ENCODE results near the gene RNPEP. TPM values are rescaled to one million over a fixed set of nuclear protein-coding genes. Genes with fewer than 3 reads are reported as not detected.

Gene RNPEP
- total and polyA plus RNA-seq, 2 of the 13 experiments (the other 11 are each of a cell fraction or from before 2014, with no cell fraction given): 20.6 to 38.4 TPM

- TF ChIP-seq SMAD9 (CRISPR knock-in tag; IDR thresholded peaks at IDR 0.05) (no peak), MTF1 (CRISPR knock-in tag; IDR thresholded peaks at IDR 0.05) (no peak), CBFB (CRISPR knock-in tag; IDR thresholded peaks at IDR 0.05) (no peak), E2F1 (CRISPR knock-in tag; IDR thresholded peaks at IDR 0.05) (no peak), POLR2A (IDR thresholded peaks at IDR 0.05; ENCODE audit: insufficient read depth in 1 of 2, low read depth in 2 of 2, low read length in 2 of 2) (peak; percentile 30 to 58; a peak in 2 of 4 replicates), SALL2 (CRISPR knock-in tag; IDR thresholded peaks at IDR 0.05) (no peak), HNRNPL (IDR thresholded peaks at IDR 0.05; ENCODE audit: low read depth, low read length) (no peak), ZNF782 (CRISPR knock-in tag; IDR thresholded peaks at IDR 0.05; ENCODE audit: borderline replicate concordance) (no peak), SIX4 (CRISPR knock-in tag; IDR thresholded peaks at IDR 0.05) (no peak), SP140L (CRISPR knock-in tag; IDR thresholded peaks at IDR 0.05; ENCODE audit: borderline replicate concordance) (no peak), JUNB (CRISPR knock-in tag; IDR thresholded peaks at IDR 0.05; ENCODE audit: borderline replicate concordance) (no peak), TBP (CRISPR knock-in tag; IDR thresholded peaks at IDR 0.05) (no peak), PAF1 (CRISPR knock-in tag; IDR thresholded peaks at IDR 0.05) (no peak), TFAP4 (IDR thresholded peaks at IDR 0.05; ENCODE audit: borderline replicate concordance, low read depth) (no peak; the same call in 1 of the 2 replicates), ZNF790 (CRISPR knock-in tag; IDR thresholded peaks at IDR 0.05; ENCODE audit: borderline replicate concordance) (no peak), SMAD1 (CRISPR knock-in tag; IDR thresholded peaks at IDR 0.05; ENCODE audit: borderline replicate concordance, low read depth) (no peak), CREB1 (IDR thresholded peaks at IDR 0.05) (no peak), CREB1 (CRISPR knock-in tag; IDR thresholded peaks at IDR 0.05) (no peak), TERF1 (CRISPR knock-in tag; IDR thresholded peaks at IDR 0.05) (no peak), HOXD1 (CRISPR knock-in tag; IDR thresholded peaks at IDR 0.05) (no peak), ZSCAN29 (CRISPR knock-in tag; conservative IDR thresholded peaks at IDR 0.05) (no peak), GMEB1 (CRISPR knock-in tag; IDR thresholded peaks at IDR 0.05; ENCODE audit: borderline replicate concordance) (no peak), MLXIP (CRISPR knock-in tag; IDR thresholded peaks at IDR 0.05; ENCODE audit: borderline replicate concordance) (no peak), SRY (CRISPR knock-in tag; IDR thresholded peaks at IDR 0.05) (no peak)
Observed at GRCh38 chr1:201941420-201942128, 40.9 kb upstream of the RNPEP start (continued).

Measured in HepG2 (cell line).